ENCODE measurements around the gene ARAP3. TPM values are rescaled to one million over a fixed set of nuclear protein-coding genes. Genes with fewer than 3 reads are reported as not detected.

The ARAP3 gene
- total and polyA plus RNA-seq, 9 of the 15 experiments (the other 6 are each of a cell fraction or from before 2014, with no cell fraction given) = 0.83 to 25.7 (median 6.4) TPM

DNA sequence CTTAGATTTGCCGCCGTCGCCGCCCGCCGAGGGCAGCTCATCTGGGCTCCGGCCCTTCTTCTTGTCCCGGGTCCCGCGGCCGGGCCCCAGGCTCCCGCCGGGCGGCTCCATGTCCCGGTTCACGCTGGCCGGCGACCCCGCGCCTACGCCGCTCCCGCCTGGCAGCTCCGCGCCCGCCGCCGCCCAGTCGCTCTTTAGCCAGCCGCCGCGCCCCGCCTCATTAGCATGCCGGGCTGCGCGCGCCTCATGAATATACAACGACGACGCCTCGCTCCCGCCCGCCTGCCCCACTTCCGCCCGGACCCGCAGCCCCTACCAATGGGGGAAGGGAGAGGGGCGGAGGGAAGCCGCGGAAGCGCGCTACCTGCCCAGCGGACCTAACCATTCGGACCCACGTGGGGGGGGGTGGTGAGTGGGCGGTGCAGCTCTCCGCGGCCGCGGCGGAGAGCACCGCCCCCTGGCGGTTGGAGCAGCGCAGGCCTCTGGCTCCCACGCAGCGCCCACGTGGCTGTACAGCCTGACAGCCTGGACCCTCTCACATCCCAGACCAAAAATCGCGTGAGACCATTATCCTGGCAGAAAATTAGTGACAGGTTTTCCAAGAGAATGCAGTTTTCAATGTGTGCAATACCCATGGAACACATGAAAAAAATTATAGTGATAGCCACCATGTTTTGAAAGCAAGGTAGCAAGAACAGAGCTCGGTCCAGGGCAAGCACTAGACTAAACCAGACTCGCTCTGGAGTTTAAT lies 63.1 kb downstream of the ARAP3 start, which contains the start of gene DIAPH1 (continued):
- TF ChIP-seq HOXB6 (CRISPR knock-in tag; IDR thresholded peaks at IDR 0.05; ENCODE audit: borderline replicate concordance) (no peak), GABPA (tag; conservative IDR thresholded peaks at IDR 0.05; ENCODE audit: low read depth) (peak; percentile 88), CBX1 (IDR thresholded peaks at IDR 0.05; ENCODE audit: low read depth) (peak; percentile 71; the same call in 1 of the 2 replicates), ELF2 (CRISPR knock-in tag; IDR thresholded peaks at IDR 0.05) (peak; percentile 99), ZNF431 (CRISPR knock-in tag; IDR thresholded peaks at IDR 0.05) (peak; percentile 62; the same call in 1 of the 2 replicates), JUND (IDR thresholded peaks at IDR 0.05; ENCODE audit: borderline replicate concordance, low read depth, low read length) (peak; percentile 95), JUND (tag; IDR thresholded peaks at IDR 0.05; ENCODE audit: borderline replicate concordance, low read depth, low read length) (peak; percentile 5; the same call in 1 of the 3 replicates), HNRNPLL (IDR thresholded peaks at IDR 0.05; ENCODE audit: low read depth, low read length, poor library complexity, severe bottlenecking) (peak; percentile 74), NCOR1 (IDR thresholded peaks at IDR 0.05) (peak; percentile 48; the same call in 1 of the 2 replicates), BCL6 (CRISPR knock-in tag; IDR thresholded peaks at IDR 0.05) (no peak), NCOA4 (IDR thresholded peaks at IDR 0.05; ENCODE audit: partially characterized antibody) (no peak), FUS (optimal IDR thresholded peaks at IDR 0.05; ENCODE audit: low read depth, low read length) (no peak), EP400 (IDR thresholded peaks at IDR 0.05) (peak; percentile 96), FOS (IDR thresholded peaks at IDR 0.05; ENCODE audit: extremely low read depth, insufficient read length) (no peak), SMAD4 (CRISPR knock-in tag; conservative IDR thresholded peaks at IDR 0.05) (peak; percentile 58; the same call in 1 of the 2 replicates), TRIM28 (IDR thresholded peaks at IDR 0.05) (no peak), GATA2 (CRISPR knock-in tag; IDR thresholded peaks at IDR 0.05) (no peak), MTA3 (IDR thresholded peaks at IDR 0.05; ENCODE audit: borderline replicate concordance) (peak; percentile 73; the same call in 1 of the 2 replicates), ARID1B (IDR thresholded peaks at IDR 0.05) (no peak), CCAR2 (IDR thresholded peaks at IDR 0.05; ENCODE audit: low read depth, low read length) (no peak), ZNF592 (IDR thresholded peaks at IDR 0.05) (peak; percentile 86), ILK (tag; IDR thresholded peaks at IDR 0.05; ENCODE audit: borderline replicate concordance, low read depth) (no peak), ZNF24 (IDR thresholded peaks at IDR 0.05) (peak; percentile 25; the same call in 1 of the 2 replicates)
- TF ChIP-seq, protein P1, sequence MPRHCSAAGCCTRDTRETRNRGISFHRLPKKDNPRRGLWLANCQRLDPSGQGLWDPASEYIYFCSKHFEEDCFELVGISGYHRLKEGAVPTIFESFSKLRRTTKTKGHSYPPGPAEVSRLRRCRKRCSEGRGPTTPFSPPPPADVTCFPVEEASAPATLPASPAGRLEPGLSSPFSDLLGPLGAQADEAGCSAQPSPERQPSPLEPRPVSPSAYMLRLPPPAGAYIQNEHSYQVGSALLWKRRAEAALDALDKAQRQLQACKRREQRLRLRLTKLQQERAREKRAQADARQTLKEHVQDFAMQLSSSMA (CRISPR knock-in tag; IDR thresholded peaks at IDR 0.05) = no peak
- TF ChIP-seq, protein P2, sequence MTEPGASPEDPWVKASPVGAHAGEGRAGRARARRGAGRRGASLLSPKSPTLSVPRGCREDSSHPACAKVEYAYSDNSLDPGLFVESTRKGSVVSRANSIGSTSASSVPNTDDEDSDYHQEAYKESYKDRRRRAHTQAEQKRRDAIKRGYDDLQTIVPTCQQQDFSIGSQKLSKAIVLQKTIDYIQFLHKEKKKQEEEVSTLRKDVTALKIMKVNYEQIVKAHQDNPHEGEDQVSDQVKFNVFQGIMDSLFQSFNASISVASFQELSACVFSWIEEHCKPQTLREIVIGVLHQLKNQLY (CRISPR knock-in tag; conservative IDR thresholded peaks at IDR 0.05) = peak; percentile 96 to 97

Measured in K562 (cell line).